Mesothelial cell of epicardium (in vitro differentiated cells): ENCODE results near the gene ATP5F1B. TPM values are rescaled to one million over a fixed set of nuclear protein-coding genes. Genes with fewer than 3 reads are reported as not detected.
"Not testable (repeated sequence)": the region's sequence is repeated elsewhere in the genome, so short reads cannot be mapped to it uniquely, and the experiment has no call there.

Experiments
- DNase-seq, 2 experiments: peaks; one replicate each; pipeline ENCODE4 v3.0.0; 2021; ENCODE audit warnings: low spot score in 2 of 2; ENCODE audit not compliant: unreplicated experiment in 2 of 2
- H3K27ac Mint-ChIP-seq: 2 replicates; pipeline ENCODE4 v1.8.0; 2021; ENCODE audit warnings: mixed read lengths
- H3K27me3 Mint-ChIP-seq: 2 replicates; pipeline ENCODE4 v1.8.0; 2021; ENCODE audit warnings: low read depth, mixed read lengths
- H3K36me3 Mint-ChIP-seq: 2 replicates; pipeline ENCODE4 v1.8.0; 2021; ENCODE audit warnings: mixed read lengths
- H3K4me1 Mint-ChIP-seq: 2 replicates; pipeline ENCODE4 v1.8.0; 2021; ENCODE audit warnings: mixed read lengths
- H3K4me3 Mint-ChIP-seq: 2 replicates; pipeline ENCODE4 v1.8.0; 2021; ENCODE audit warnings: mild to moderate bottlenecking, moderate library complexity, mixed read lengths
- H3K9me3 Mint-ChIP-seq: 2 replicates; pipeline ENCODE4 v1.8.0; 2021; ENCODE audit warnings: mixed read lengths
- CTCF ChIP-seq: fragments of 200-600 bp; sonication (generic); IDR thresholded peaks from one replicate; pipeline ENCODE4 v1.5.0; 2021; ENCODE audit warnings: antibody characterized with exemption; ENCODE audit not compliant: unreplicated experiment
- total RNA-seq: library from RNA; stranded (reverse); gene quantifications from 3 replicates; pipeline ENCODE4 v1.2.1, GENCODE V29; 2021

ATP5F1B gene
- total RNA-seq, 1 donor from 2014 or later: 361 TPM

- Mint-ChIP-seq H3K4me1 (peaks cover 12% of the 10 kb centered on the region), H3K9me3 (no peaks in the 10 kb centered on the region), H3K4me3 (no peak overlapping the region), H3K36me3 (peaks cover 17% of the 10 kb centered on the region), H3K27ac (no peak overlapping the region), H3K27me3 (no peaks in the 10 kb centered on the region)
- no peak for TF ChIP-seq CTCF
- no peak for DNase-seq
Observed at GRCh38 chr12:56661560-56661959, 15.8 kb upstream of the ATP5F1B start.

- peaks cover 12% of the 10 kb centered on the region for H3K4me1 Mint-ChIP-seq
- H3K9me3 Mint-ChIP-seq: peaks cover 3% of the 10 kb centered on the region
- DNase-seq: no peak
- no peak overlapping the region for H3K4me3 Mint-ChIP-seq
- H3K27ac Mint-ChIP-seq: no peak overlapping the region
- no peaks in the 10 kb centered on the region for H3K27me3 Mint-ChIP-seq
- no peak for TF ChIP-seq CTCF
- H3K36me3 Mint-ChIP-seq: peaks cover 8% of the 10 kb centered on the region
Observed at GRCh38 chr12:56658921-56659320, 13.1 kb upstream of the ATP5F1B start.

- Mint-ChIP-seq H3K4me3 (no peak overlapping the region), H3K9me3 (peaks cover 15% of the 10 kb centered on the region), H3K27me3 (no peaks in the 10 kb centered on the region), H3K36me3 (peaks cover 13% of the 10 kb centered on the region), H3K27ac (no peak overlapping the region), H3K4me1 (peaks cover 3% of the 10 kb centered on the region)
- no peak for TF ChIP-seq CTCF
- no peak for DNase-seq
Observed at GRCh38 chr12:56657416-56658379, 11.9 kb upstream of the ATP5F1B start.

GRCh38 chr12:56653781-56654180 lies 8.0 kb upstream of the ATP5F1B start:
- H3K4me3 Mint-ChIP-seq, H3K27ac Mint-ChIP-seq, DNase-seq, H3K4me1 Mint-ChIP-seq, H3K27me3 Mint-ChIP-seq: not testable (repeated sequence)
- Mint-ChIP-seq H3K9me3 (peaks cover 18% of the 10 kb centered on the region), H3K36me3 (peaks cover 15% of the 10 kb centered on the region)

- peaks cover 24% of the 10 kb centered on the region for H3K4me1 Mint-ChIP-seq
- H3K27me3 Mint-ChIP-seq, H3K4me3 Mint-ChIP-seq, DNase-seq, H3K9me3 Mint-ChIP-seq: not testable (repeated sequence)
- H3K27ac Mint-ChIP-seq: peak overlapping the region; percentile 16
- peaks cover 13% of the 10 kb centered on the region for H3K36me3 Mint-ChIP-seq
Observed at GRCh38 chr12:56648023-56648422, 2.2 kb upstream of the ATP5F1B start.

- Mint-ChIP-seq H3K9me3 (no peaks in the 10 kb centered on the region), H3K36me3 (peaks cover 22% of the 10 kb centered on the region), H3K4me1 (peaks cover 24% of the 10 kb centered on the region), H3K27ac (peak overlapping the region; percentile 97), H3K27me3 (no peaks in the 10 kb centered on the region), H3K4me3 (peak overlapping the region; percentile 99)
- no peak for TF ChIP-seq CTCF
- DNase-seq: no peak
Observed at GRCh38 chr12:56645201-56645716, 525 bp downstream of the ATP5F1B start.
